Measurements from ENCODE around the gene CRISPLD2.
"Not testable (repeated sequence)": the region's sequence is repeated elsewhere in the genome, so short reads cannot be mapped to it uniquely, and the experiment has no call there.

DNA sequence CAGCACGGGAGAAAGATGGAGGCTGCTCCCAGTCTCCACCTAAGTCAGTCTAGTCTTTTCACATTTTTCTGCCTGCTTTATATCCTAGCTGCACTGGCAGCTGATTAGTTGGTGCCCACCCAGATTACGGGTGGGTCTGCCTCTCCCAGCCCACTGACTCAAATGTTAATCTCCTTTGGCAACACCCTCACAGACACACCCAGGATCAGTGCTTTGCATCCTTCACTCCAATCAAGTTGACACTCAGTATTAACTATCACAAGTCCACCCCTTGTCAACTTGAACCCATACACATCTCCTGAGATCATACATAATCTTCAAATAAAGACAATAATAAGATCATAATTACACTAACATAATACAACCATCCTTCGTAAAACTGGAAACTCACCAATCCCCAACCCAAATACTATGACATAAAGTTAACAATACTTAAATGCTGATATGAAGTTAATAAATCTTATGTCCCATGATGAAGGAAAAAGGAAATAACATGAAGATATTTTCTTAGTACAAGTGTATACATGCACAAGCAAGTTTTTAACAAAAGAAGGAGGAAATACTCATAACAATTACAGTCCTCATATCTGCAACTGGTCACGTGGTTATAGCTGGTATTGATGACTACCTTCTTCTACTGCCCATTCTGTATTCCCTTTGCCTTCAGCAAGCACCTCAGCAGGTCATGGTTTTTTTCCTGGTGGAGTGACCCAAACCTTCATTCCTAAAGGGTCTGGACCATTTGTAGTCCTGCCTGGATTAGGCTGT lies 35.8 kb downstream of the CRISPLD2 start:
- TF ChIP-seq, protein P1, sequence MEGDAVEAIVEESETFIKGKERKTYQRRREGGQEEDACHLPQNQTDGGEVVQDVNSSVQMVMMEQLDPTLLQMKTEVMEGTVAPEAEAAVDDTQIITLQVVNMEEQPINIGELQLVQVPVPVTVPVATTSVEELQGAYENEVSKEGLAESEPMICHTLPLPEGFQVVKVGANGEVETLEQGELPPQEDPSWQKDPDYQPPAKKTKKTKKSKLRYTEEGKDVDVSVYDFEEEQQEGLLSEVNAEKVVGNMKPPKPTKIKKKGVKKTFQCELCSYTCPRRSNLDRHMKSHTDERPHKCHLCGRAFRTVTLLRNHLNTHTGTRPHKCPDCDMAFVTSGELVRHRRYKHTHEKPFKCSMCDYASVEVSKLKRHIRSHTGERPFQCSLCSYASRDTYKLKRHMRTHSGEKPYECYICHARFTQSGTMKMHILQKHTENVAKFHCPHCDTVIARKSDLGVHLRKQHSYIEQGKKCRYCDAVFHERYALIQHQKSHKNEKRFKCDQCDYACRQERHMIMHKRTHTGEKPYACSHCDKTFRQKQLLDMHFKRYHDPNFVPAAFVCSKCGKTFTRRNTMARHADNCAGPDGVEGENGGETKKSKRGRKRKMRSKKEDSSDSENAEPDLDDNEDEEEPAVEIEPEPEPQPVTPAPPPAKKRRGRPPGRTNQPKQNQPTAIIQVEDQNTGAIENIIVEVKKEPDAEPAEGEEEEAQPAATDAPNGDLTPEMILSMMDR (conservative IDR thresholded peaks at IDR 0.05; ENCODE audit: low read length) = not testable (repeated sequence)
- not testable (repeated sequence) for TF ChIP-seq EZH2phosphoT487 (IDR thresholded peaks at IDR 0.05; ENCODE audit: borderline replicate concordance)

Measured in Loucy (cell line).